Activated effector memory CD4-positive, alpha-beta T cell treated with anti-CD3 and anti-CD28 coated beads, Interleukin-2, amount 50 U/mL, for 16 hours (primary cell): ENCODE measurements around the gene CDC37.

Experiments used
- DNase-seq: peaks from one replicate; pipeline ENCODE4 v3.0.0-alpha.2; 2020

The CDC37 gene

GRCh38 chr19:10403137-10404021, at the start of gene CDC37:
Gene CDC37 (minus strand): TSS chr19:10403542. CDS start chr19:10403479, 63 bp downstream.
- peak; percentile 99 for DNase-seq

GRCh38 chr19:10450853-10451609, 47.7 kb upstream of the CDC37 start:
- DNase-seq = no peak

GRCh38 chr19:10450191-10450852, 47.0 kb upstream of the CDC37 start:
- no peak for DNase-seq

- no peak for DNase-seq
Measured at GRCh38 chr19:10449037-10449436, 45.7 kb upstream of the CDC37 start.

- no peak for DNase-seq
Measured at GRCh38 chr19:10442698-10443097, 39.4 kb upstream of the CDC37 start.

GRCh38 chr19:10439588-10439987, 36.2 kb upstream of the CDC37 start:
- no peak for DNase-seq

- no peak for DNase-seq
Measured at GRCh38 chr19:10433131-10433536, 29.8 kb upstream of the CDC37 start.

GRCh38 chr19:10432736-10433130, 29.4 kb upstream of the CDC37 start:
- no peak for DNase-seq

- peak; percentile 87 for DNase-seq
Measured at GRCh38 chr19:10431943-10432735, 28.8 kb upstream of the CDC37 start.

GRCh38 chr19:10431254-10431942, 28.1 kb upstream of the CDC37 start:
- DNase-seq = peak; percentile 76

- no peak for DNase-seq
Measured at GRCh38 chr19:10430505-10431253, 27.3 kb upstream of the CDC37 start.

- no peak for DNase-seq
Measured at GRCh38 chr19:10428996-10429381, 25.6 kb upstream of the CDC37 start.

- no peak for DNase-seq
Measured at GRCh38 chr19:10427169-10427568, 23.8 kb upstream of the CDC37 start.

GRCh38 chr19:10424011-10424637, 20.8 kb upstream of the CDC37 start:
- DNase-seq = peak; percentile 86

- DNase-seq = no peak
Measured at GRCh38 chr19:10422846-10423245, 19.5 kb upstream of the CDC37 start.

GRCh38 chr19:10422046-10422461, 18.7 kb upstream of the CDC37 start:
- no peak for DNase-seq

GRCh38 chr19:10421240-10422045, 18.1 kb upstream of the CDC37 start:
- DNase-seq = no peak

- DNase-seq = peak; percentile 82
Measured at GRCh38 chr19:10420444-10421239, 17.3 kb upstream of the CDC37 start, which contains the start of gene PDE4A. Gene PDE4A (plus strand): TSS chr19:10420538. CDS start chr19:10420765, 227 bp downstream.
